Central memory CD8-positive, alpha-beta T cell (primary cell): ENCODE measurements around the gene PAFAH1B1.
A peak's percentile ranks its signal among the peaks of the same experiment; 100 is the strongest.
"Not testable (repeated sequence)": the region's sequence is repeated elsewhere in the genome, so short reads cannot be mapped to it uniquely, and the experiment has no call there.

Experiments
- ATAC-seq: fragments of 150-1000 bp; cut with Tn5 transposase; replicated peaks from 2 replicates; pipeline ENCODE4 v1.10.0; 2022; ENCODE audit warnings: mild to moderate bottlenecking, moderate FRiP score, moderate number of reproducible peaks; ENCODE audit not compliant: poor library complexity, severe bottlenecking; ENCODE audit errors: extremely low read depth
- DNase-seq, 2 donors: peaks; one replicate each; pipeline ENCODE4 v3.0.0; 2021; ENCODE audit warnings: low spot score in 2 of 2
- H3K27ac Mint-ChIP-seq: one replicate; pipeline ENCODE4 v1.8.0; 2022; ENCODE audit warnings: low read depth, mild to moderate bottlenecking, moderate library complexity, mixed read lengths
- H3K27me3 Mint-ChIP-seq: one replicate; pipeline ENCODE4 v1.8.0; 2022; ENCODE audit warnings: mixed read lengths
- H3K36me3 Mint-ChIP-seq: one replicate; pipeline ENCODE4 v1.8.0; 2022; ENCODE audit warnings: mild to moderate bottlenecking, moderate library complexity, mixed read lengths; ENCODE audit not compliant: insufficient read depth
- H3K4me1 Mint-ChIP-seq: one replicate; pipeline ENCODE4 v1.8.0; 2022; ENCODE audit warnings: mixed read lengths
- H3K4me3 Mint-ChIP-seq: one replicate; pipeline ENCODE4 v1.8.0; 2022; ENCODE audit warnings: mild to moderate bottlenecking, moderate library complexity, mixed read lengths
- H3K9me3 Mint-ChIP-seq: one replicate; pipeline ENCODE4 v1.8.0; 2022; ENCODE audit warnings: mixed read lengths

The PAFAH1B1 gene

DNA sequence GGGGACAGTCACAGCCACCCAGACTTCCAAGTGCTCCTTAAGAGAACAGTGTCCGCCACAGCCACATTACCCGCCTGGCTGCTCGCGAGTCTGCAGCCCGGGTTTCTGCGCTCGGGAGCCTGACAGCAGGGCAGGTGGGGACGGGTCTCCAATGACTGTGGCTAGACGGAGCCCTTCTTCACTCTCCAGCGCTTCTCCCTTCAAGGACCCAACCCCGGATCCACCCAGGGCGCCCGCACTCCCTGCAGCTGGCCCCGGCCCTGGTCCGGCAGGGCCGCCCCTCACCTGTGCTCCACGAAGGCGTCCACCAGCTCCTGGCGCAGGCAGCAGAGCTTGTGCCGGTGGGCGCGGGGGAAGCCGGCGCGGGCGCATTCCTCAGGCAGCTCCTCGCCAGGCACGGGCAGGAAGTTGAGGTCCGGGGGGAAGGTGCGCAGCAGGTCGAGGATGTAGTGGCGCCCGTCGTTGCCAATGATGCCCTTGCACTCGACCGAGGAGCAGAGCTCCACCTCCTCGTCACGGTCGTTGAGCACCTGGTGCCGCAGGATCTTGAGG lies 104.2 kb downstream of the PAFAH1B1 start:
- DNase-seq, result no peak
- no peaks in the 10 kb centered on the region for H3K27me3 Mint-ChIP-seq
- no peak for ATAC-seq
- no peaks in the 10 kb centered on the region for H3K9me3 Mint-ChIP-seq
- peaks cover 10% of the 10 kb centered on the region for H3K36me3 Mint-ChIP-seq
- H3K27ac Mint-ChIP-seq, result peak overlapping the region; percentile 59
- no peak overlapping the region for H3K4me3 Mint-ChIP-seq
- H3K4me1 Mint-ChIP-seq, result peaks cover 8% of the 10 kb centered on the region

DNA sequence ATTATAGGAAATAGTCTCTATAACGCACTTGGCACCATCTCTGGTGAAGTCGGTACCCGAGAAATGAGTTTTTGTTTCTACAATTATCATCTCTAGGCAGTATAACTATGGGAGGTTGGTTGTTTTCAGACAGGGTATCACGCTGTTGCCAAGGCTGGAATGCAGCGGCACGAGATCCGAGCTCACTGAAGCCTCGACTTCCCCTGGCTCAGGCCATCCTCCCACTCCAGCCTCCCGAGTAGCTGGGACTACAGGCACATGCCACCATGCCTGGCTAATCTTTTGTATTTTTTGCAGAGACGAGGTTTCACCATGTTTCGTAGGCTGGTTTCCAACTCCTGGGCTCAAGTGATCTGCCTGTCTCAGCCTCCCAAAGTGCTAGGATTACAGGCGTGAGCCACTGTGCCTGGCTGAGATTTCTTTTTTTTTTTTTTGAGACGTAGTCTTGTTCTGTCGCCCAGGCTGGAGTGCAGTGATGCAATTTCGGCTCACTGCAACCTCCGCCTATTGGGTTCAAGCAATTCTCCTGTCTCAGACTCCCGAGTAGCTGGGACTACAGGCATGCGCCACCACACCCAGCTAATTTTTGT lies 105.9 kb downstream of the PAFAH1B1 start:
- H3K4me3 Mint-ChIP-seq, H3K9me3 Mint-ChIP-seq, H3K4me1 Mint-ChIP-seq, DNase-seq, H3K27ac Mint-ChIP-seq, ATAC-seq, H3K27me3 Mint-ChIP-seq: not testable (repeated sequence)
- H3K36me3 Mint-ChIP-seq, result peaks cover 12% of the 10 kb centered on the region

DNA sequence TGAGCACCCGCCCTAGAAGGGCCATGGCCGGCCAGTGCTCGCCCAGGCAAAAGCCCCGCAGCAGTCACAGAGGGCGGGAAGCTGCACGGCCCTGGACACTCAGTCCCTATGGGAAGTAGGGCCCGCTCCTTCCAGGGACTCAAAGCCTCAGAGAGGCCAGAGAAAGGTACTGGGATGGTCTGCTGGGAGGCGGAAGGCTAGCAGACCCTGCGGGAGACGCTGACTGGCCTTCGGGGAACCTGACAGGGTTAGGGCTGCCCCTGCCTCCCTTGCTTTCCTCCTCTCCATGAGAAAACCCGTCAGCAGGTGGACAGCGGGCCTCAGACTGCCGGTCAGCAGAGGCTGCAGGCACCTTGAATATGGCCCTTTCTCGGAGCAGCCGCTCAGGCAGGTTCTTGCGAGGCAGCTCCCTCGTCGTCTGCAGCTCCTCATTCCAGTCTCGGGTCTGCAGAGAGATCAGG lies 106.6 kb downstream of the PAFAH1B1 start:
- no peaks in the 10 kb centered on the region for H3K9me3 Mint-ChIP-seq
- no peak overlapping the region for H3K27ac Mint-ChIP-seq
- DNase-seq (no peak), ATAC-seq (no peak)
- peaks cover 12% of the 10 kb centered on the region for H3K36me3 Mint-ChIP-seq
- H3K4me3 Mint-ChIP-seq, result no peak overlapping the region
- no peaks in the 10 kb centered on the region for H3K27me3 Mint-ChIP-seq
- peaks cover 5% of the 10 kb centered on the region for H3K4me1 Mint-ChIP-seq

DNA sequence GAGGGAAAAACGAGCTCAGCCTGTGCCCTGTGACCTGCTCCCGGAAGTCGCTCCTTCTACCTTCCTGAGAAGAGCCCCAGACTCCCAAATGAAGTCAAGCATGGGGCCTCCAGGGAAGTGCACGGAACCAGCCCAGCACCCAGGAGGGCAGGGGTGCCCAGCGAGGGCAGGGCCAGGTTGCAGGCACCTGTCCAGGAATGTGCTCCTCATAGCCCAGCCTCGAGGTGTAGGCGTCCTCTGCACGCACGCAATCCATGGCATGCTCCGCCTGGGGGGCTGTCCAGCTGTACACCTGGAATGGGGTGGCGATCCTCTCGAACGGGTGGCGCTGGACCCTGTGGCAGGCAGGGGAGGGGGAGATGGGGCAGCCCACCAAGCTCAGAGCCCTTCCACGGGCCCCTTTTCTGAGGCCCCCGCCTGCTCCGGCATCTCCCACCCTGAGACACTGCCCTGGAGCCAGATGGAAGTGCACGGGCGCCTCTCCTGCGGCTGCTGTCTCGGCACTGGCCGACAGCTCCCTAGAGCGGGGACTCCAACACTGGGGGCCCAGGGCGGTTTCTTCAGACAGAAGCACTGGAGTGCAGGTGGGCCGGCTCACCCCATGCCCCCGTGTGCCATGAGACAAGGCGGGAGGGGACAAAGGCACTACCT lies 107.2 kb downstream of the PAFAH1B1 start:
- ATAC-seq (no peak), DNase-seq (no peak)
- H3K27me3 Mint-ChIP-seq, result no peaks in the 10 kb centered on the region
- no peak overlapping the region for H3K4me3 Mint-ChIP-seq
- H3K9me3 Mint-ChIP-seq, result no peaks in the 10 kb centered on the region
- peaks cover 10% of the 10 kb centered on the region for H3K4me1 Mint-ChIP-seq
- H3K36me3 Mint-ChIP-seq, result peaks cover 12% of the 10 kb centered on the region
- no peak overlapping the region for H3K27ac Mint-ChIP-seq

DNA sequence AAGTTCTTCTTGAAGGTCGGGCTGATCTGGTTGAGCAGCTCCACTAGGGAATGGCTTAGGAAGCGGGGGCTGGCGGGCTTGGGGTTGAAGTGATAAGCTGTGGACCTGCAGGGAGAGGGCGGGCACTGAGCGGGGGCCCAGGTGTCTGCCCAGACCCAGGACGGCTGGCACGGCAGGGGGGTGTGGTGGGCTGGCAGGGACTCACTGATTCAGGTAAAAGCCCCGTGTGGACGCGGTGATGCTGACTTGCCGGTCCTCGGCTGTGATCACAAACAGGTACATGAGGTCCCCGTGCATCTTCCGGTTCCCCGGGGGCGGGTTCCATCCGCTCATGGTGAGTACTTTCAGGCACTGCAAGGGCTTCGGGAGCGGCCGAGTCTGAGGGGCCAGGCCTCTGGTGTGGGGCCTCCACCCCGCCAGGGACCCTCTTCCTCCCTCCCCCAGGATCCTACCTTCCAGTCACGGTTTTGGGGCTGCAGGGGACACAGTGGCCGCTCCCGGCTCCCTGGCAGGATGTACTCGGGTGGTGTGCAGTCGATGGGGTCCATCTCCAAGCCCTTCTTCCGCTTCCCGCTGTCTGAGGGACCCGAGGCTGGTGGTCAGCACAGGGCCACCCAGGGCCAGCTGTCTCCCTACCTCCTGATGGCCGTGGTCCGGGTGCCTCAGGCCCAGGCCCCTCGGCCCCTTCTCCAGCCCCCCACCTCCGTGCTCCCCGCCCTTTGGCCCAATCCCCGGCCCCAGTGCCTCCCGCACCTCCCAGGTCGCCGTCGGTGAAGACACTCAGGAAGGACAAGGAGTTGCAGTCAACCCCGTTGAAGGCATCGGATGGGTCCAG lies 107.9 kb downstream of the PAFAH1B1 start:
- DNase-seq, result no peak
- Mint-ChIP-seq H3K27me3 (no peaks in the 10 kb centered on the region), H3K4me1 (peaks cover 15% of the 10 kb centered on the region), H3K36me3 (peaks cover 12% of the 10 kb centered on the region), H3K9me3 (no peaks in the 10 kb centered on the region), H3K27ac (no peak overlapping the region), H3K4me3 (no peak overlapping the region)
- no peak for ATAC-seq

DNA sequence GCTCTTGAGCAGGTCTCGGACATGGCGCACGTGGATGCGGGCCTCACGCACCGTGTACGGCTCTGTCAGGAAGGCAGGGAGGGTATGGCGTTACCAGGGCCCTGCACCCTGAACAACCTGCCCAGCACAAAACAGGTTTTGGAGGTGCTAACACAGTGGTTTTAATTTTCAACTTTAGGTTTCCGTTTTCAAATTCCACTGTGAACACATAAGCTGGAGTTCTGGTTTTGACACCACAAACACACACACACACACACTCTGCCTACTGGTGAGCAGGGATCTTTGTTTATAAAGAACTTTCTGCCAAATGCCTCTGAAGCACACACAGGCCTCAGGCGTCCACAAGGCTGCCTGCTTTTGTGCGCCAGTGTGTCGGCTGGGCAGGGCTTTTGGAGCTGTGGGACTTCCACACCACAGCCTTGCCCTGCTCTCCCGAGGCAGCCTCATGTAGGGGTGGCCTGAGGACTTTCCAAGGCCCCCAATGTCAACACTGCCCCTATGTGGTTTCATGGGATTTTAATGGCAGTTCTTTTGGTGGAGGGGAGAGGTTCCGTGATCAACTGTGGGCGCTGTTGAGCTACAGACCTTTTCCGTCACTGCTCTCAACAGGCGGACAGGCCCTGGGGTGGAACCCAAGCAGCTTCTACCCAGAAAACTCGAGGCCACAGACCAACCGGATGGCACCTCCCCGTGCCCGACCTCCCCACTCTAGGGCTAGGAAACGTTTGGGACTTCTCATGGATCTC lies 108.7 kb downstream of the PAFAH1B1 start:
- Mint-ChIP-seq H3K27me3 (no peaks in the 10 kb centered on the region), H3K36me3 (peaks cover 11% of the 10 kb centered on the region), H3K27ac (peak overlapping the region; percentile 35), H3K9me3 (no peaks in the 10 kb centered on the region), H3K4me1 (peaks cover 23% of the 10 kb centered on the region), H3K4me3 (peak overlapping the region; percentile 20)
- ATAC-seq (peak; percentile 43), DNase-seq (no peak)

DNA sequence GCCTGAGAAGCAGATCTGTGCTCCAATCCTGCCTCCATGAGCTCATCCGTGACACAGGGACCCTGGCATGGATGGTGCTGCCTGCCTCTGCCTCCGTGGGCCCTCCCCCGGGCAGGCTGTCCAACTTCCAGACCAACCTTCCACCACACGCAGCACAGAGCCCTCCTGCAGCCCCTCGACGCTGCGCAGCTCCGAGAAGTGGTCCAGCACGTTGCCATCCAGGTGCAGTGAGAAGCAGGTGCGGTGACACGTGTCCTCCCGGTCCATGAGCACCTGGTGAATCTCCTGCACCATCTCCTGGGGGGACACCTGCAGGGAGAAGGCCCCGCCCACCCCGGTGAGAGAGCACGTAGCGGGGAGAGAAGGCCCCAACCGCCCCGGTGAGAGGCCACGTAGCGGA lies 109.7 kb downstream of the PAFAH1B1 start:
- Mint-ChIP-seq H3K4me3 (peak overlapping the region; percentile 20), H3K9me3 (no peaks in the 10 kb centered on the region), H3K4me1 (peaks cover 25% of the 10 kb centered on the region), H3K27me3 (no peaks in the 10 kb centered on the region), H3K27ac (peak overlapping the region; percentile 35), H3K36me3 (peaks cover 8% of the 10 kb centered on the region)
- DNase-seq (no peak), ATAC-seq (no peak)

DNA sequence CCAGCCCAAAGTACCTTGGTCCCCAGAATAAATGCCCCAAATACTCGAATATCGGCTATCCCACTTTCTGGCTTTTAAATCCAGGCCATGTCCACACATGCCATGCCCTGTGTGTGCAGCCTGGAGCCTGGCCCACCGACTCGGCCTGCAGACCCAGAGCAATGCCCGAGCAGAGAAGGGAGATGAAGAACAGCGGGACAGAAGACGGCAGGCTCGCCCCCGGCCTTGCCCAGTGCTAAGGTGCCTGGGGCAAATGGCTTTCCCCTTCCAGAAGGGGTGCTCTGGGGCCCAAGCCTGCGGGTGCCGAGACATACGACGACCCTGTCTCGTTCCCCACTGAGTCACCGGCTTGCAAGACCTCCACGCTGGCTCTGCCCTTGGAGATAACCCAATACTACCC lies 110.2 kb downstream of the PAFAH1B1 start:
- H3K27me3 Mint-ChIP-seq, result no peaks in the 10 kb centered on the region
- H3K4me1 Mint-ChIP-seq, result peaks cover 29% of the 10 kb centered on the region
- ATAC-seq (no peak), DNase-seq (no peak)
- H3K36me3 Mint-ChIP-seq, result peaks cover 8% of the 10 kb centered on the region
- no peak overlapping the region for H3K4me3 Mint-ChIP-seq
- H3K9me3 Mint-ChIP-seq, result no peaks in the 10 kb centered on the region
- H3K27ac Mint-ChIP-seq, result no peak overlapping the region

DNA sequence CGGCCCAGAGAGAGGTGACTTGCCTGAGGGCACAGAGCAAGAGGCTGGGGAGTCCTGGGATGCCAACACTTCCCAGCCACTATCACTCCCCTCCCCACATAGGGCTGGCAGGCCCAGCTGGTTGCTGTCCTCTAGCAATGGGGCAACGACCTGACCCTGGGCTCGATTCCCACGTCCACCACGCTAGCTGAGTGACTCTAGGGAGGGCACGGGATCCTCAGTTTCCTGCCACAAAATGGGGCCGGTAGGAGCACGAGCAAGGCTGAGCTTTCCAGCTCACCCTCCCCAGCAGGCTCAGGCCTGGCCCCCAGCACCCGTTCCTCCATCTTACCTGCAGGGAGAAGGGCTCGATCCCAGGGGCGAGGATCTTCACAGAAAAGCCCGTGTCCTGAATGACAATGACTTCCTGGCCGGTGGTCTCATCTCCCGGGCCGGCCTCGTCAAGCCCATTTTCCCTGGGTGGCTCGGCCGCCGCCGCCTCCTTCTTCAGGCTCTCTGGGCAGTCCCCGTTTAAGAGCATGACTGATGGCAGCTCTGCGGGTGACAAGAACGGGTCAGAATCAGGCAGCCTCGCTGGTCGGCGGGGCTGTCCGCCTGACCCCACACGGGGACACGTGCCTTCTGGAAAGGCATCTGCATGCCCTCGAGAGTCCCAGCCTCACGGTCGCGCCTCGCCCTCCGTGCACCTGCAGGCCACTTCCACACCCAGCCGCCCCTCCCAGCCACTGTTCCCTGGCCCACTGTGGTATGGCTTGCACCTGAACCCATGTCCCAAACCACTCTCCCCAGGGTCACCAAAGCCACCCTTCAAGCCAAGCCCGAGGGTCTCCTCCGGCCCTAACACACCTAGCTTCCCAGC lies 110.8 kb downstream of the PAFAH1B1 start:
- Mint-ChIP-seq H3K9me3 (no peaks in the 10 kb centered on the region), H3K27ac (no peak overlapping the region), H3K36me3 (peaks cover 8% of the 10 kb centered on the region), H3K4me3 (no peak overlapping the region), H3K27me3 (no peaks in the 10 kb centered on the region), H3K4me1 (peaks cover 36% of the 10 kb centered on the region)
- ATAC-seq (no peak), DNase-seq (no peak)

DNA sequence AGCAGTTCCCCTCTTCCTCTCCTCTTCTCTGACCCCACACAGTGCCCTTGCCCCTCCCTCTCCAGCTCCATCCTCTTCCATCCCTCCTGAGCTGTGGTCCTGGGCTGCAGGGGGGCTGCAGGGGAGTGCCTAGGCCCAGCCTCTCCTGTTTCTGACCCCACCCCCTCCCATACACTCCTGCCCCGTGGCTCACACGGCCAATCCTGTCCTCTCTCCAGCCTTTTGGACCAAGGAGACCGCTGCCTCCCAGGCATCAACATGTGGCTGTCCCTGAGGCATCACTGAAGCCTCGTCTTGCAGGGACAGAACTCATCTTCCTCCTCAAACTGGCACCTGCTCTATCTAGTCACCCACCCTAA lies 111.4 kb downstream of the PAFAH1B1 start:
- DNase-seq (no peak), ATAC-seq (no peak)
- no peaks in the 10 kb centered on the region for H3K27me3 Mint-ChIP-seq
- no peak overlapping the region for H3K4me3 Mint-ChIP-seq
- peaks cover 8% of the 10 kb centered on the region for H3K36me3 Mint-ChIP-seq
- H3K9me3 Mint-ChIP-seq, result no peaks in the 10 kb centered on the region
- H3K4me1 Mint-ChIP-seq, result peaks cover 42% of the 10 kb centered on the region
- no peak overlapping the region for H3K27ac Mint-ChIP-seq

DNA sequence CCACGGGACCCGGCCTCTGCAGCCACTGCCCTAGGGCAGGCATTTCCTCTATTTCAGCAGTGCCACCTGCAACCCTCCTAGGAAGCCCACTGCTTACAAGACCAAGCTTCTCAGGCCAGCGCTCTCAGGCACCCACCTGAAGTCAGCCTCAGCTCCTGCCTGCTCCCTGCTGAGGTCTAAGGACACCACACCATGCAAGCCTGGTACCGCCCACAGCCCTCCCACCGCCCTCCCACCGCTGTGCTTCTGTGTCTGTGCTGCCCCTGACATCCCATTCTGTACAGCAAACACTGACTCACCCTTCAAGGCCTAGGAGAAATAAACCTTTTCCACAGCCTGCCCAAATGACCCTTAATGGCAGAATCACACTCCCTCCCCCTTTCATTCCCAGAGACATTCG lies 111.8 kb downstream of the PAFAH1B1 start:
- Mint-ChIP-seq H3K4me1 (peaks cover 46% of the 10 kb centered on the region), H3K27me3 (no peaks in the 10 kb centered on the region), H3K4me3 (no peak overlapping the region), H3K36me3 (peaks cover 10% of the 10 kb centered on the region), H3K9me3 (no peaks in the 10 kb centered on the region), H3K27ac (peak overlapping the region; percentile 13)
- DNase-seq (no peak), ATAC-seq (no peak)
